Neuronal stem cell (in vitro differentiated cells): ENCODE measurements around the gene LRRC37B.
A peak's percentile ranks its signal among the peaks of the same experiment; 100 is the strongest.
"Not testable (repeated sequence)": the region's sequence is repeated elsewhere in the genome, so short reads cannot be mapped to it uniquely, and the experiment has no call there.

Experiments
- DNase-seq: peaks from one replicate; pipeline ENCODE4 v3.0.0-alpha.2; 2013; ENCODE audit warnings: low spot score
- H2AFZ ChIP-seq: one replicate; pipeline ENCODE4 v1.6.1; 2013; ENCODE audit warnings: mild to moderate bottlenecking, low read length, inconsistent platforms
- H2AK5ac ChIP-seq: 2 replicates; pipeline ENCODE4 v1.6.1; 2013; ENCODE audit warnings: low read depth, mild to moderate bottlenecking, inconsistent platforms, low read length, moderate library complexity, mixed read lengths
- H2BK120ac ChIP-seq: 2 replicates; pipeline ENCODE4 v1.6.1; 2013; ENCODE audit warnings: low read depth, mild to moderate bottlenecking, inconsistent platforms, low read length, moderate library complexity, mixed read lengths
- H2BK12ac ChIP-seq: one replicate; pipeline ENCODE4 v1.6.1; 2013; ENCODE audit warnings: low read length, inconsistent platforms
- H2BK15ac ChIP-seq: 2 replicates; pipeline ENCODE4 v1.6.1; 2013; ENCODE audit warnings: mild to moderate bottlenecking, low read length, inconsistent platforms, mixed read lengths
- H2BK5ac ChIP-seq: one replicate; pipeline ENCODE4 v1.6.1; 2013; ENCODE audit warnings: inconsistent platforms, mild to moderate bottlenecking, low read length, moderate library complexity
- H3K14ac ChIP-seq: one replicate; pipeline ENCODE4 v1.6.1; 2013; ENCODE audit warnings: low read length, inconsistent platforms
- H3K18ac ChIP-seq: 2 replicates; pipeline ENCODE4 v1.6.1; 2013; ENCODE audit warnings: low read length, inconsistent platforms
- H3K23ac ChIP-seq: 2 replicates; pipeline ENCODE4 v1.6.1; 2013; ENCODE audit warnings: low read depth, mild to moderate bottlenecking, mixed read lengths, low read length, inconsistent platforms; ENCODE audit not compliant: poor library complexity
- H3K27ac ChIP-seq: replicated peaks from 3 replicates; pipeline ENCODE4 v1.5.1; 2013; ENCODE audit warnings: low read length, inconsistent platforms
- H3K27me3 ChIP-seq, 3 experiments: 2 replicates each; pipeline ENCODE4 v1.6.1; 2013; ENCODE audit warnings: low read length in 3 of 3, mild to moderate bottlenecking in 2 of 3, inconsistent platforms in 1 of 3, low read depth in 1 of 3, mixed read lengths in 1 of 3, moderate library complexity in 1 of 3; ENCODE audit not compliant: control insufficient read depth in 3 of 3, insufficient read depth in 3 of 3
- H3K36me3 ChIP-seq, 2 donors: replicated peaks in 1 of 2; 2 replicates each; pipeline ENCODE4 v1.6.1; 2013; ENCODE audit warnings: low read length in 2 of 2; ENCODE audit not compliant: control insufficient read depth in 2 of 2, insufficient read depth in 2 of 2
- H3K4ac ChIP-seq: 2 replicates; pipeline ENCODE4 v1.6.1; 2013; ENCODE audit warnings: inconsistent platforms, mild to moderate bottlenecking, low read length, moderate library complexity
- H3K4me1 ChIP-seq, 2 donors: 1 replicate in 1 of 2; 2 replicates in 1 of 2; pipeline ENCODE4 v1.6.1; 2013; ENCODE audit warnings: low read length in 2 of 2, low read depth in 1 of 2; ENCODE audit not compliant: control insufficient read depth in 2 of 2, insufficient read depth in 1 of 2
- H3K4me2 ChIP-seq: one replicate; pipeline ENCODE4 v1.6.1; 2013; ENCODE audit warnings: mild to moderate bottlenecking, low read length, inconsistent platforms; ENCODE audit not compliant: insufficient read depth, poor library complexity, severe bottlenecking
- H3K4me3 ChIP-seq, 2 donors: 2 replicates each; pipeline ENCODE4 v1.5.1; 2013; ENCODE audit warnings: low read length in 2 of 2, mild to moderate bottlenecking in 2 of 2, inconsistent platforms in 1 of 2, moderate library complexity in 1 of 2
- H3K79me1 ChIP-seq: one replicate; pipeline ENCODE4 v1.6.1; 2013; ENCODE audit warnings: low read depth, mild to moderate bottlenecking, inconsistent platforms, low read length, moderate library complexity
- H3K9ac ChIP-seq: one replicate; pipeline ENCODE4 v1.6.1; 2013; ENCODE audit warnings: mild to moderate bottlenecking, low read depth, low read length, inconsistent platforms; ENCODE audit not compliant: poor library complexity
- H3K9me3 ChIP-seq, 2 donors: replicated peaks in 1 of 2; 2 replicates each; pipeline versions ENCODE3 to v1.6.1; 2013; ENCODE audit warnings: low read length in 2 of 2, mild to moderate bottlenecking in 2 of 2, inconsistent platforms in 1 of 2, low read depth in 1 of 2, mixed read lengths in 1 of 2, moderate library complexity in 1 of 2; ENCODE audit not compliant: control insufficient read depth in 2 of 2, insufficient read depth in 1 of 2
- H4K8ac ChIP-seq: one replicate; pipeline ENCODE4 v1.6.1; 2013; ENCODE audit warnings: low read depth, mild to moderate bottlenecking, inconsistent platforms, low read length, moderate library complexity
- H4K91ac ChIP-seq: one replicate; pipeline ENCODE4 v1.6.1; 2013; ENCODE audit warnings: low read length, low read depth, mild to moderate bottlenecking, inconsistent platforms; ENCODE audit not compliant: poor library complexity
- WGBS, 2 donors: extraction: QIAGEN DNeasy Blood & Tissue Kit; methylation state at CpG; one replicate each; pipeline ENCODE4 v1.1.7; 2013; ENCODE audit warnings: missing lambda C conversion rate in 2 of 2, mixed read lengths in 1 of 2; ENCODE audit not compliant: insufficient read length in 2 of 2, insufficient replicate concordance in 1 of 2; ENCODE audit errors: extremely low coverage in 2 of 2; 5-methylcytosine and 5-hydroxymethylcytosine counted together

The LRRC37B gene

DNA sequence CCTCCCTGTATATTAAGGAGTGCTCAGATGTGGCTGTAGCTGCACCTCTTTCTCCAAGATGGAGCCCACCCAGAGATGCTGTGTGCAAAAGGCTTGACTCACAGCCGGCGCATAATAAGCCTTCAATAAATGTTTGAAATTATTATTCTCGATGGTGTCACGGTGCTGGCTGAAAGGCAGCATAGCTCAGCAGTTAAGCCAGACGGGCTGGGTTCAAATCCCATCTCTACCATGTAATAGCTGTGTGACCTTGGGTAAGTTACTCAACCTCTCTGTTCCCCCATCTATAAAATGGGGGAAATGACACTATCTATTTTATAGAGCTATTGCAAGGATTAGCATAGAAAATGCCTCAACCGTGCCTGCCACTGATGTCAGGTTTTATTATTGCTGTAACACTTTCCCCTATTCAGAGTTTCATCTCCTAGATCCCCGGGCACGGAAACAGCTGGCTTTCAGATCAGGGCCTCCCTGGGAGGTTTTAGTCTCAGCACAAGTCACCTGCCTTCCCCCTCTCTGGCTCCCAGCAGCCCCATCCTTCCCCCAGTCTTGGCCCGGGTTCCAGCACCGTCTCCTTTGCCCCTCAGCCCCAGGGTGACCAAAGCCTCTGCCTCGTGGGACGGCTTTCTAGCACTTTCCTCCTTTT lies 50.4 kb downstream of the LRRC37B start:
- not testable (repeated sequence) for H2AK5ac ChIP-seq, H2BK5ac ChIP-seq, H3K4ac ChIP-seq, H3K14ac ChIP-seq, H3K18ac ChIP-seq, H3K4me1 ChIP-seq, H2BK15ac ChIP-seq, H4K8ac ChIP-seq, H2BK12ac ChIP-seq, H3K27me3 ChIP-seq, H2AFZ ChIP-seq, H4K91ac ChIP-seq, H3K9me3 ChIP-seq, H3K79me1 ChIP-seq, H3K23ac ChIP-seq, H3K4me3 ChIP-seq, H2BK120ac ChIP-seq, H3K36me3 ChIP-seq, H3K4me2 ChIP-seq, H3K9ac ChIP-seq, DNase-seq, H3K27ac ChIP-seq
- no CpG with 5 or more reads among the region's 12 CpGs for WGBS, 2 donors

DNA sequence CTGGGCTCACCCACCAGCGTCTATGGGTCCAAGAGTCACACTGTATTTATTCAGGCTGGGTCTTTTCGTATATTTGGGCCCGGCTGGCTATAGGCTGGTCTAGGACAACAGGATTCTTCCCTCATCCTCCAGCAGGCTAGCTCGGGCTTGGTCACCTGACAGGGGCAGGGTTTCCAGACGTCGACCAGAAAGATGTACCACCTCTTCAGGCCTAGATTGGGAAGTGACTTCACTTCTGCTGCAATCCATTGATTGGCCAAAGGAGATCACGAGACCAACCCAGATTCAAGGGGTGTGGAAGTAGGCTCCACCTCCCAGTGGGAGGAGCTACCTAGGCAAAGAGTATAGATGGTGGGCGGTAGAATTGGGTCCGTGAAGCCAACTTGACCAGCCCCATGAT lies 53.5 kb downstream of the LRRC37B start:
- WGBS, 2 donors: no CpG with 5 or more reads among the region's 9 CpGs
- H3K14ac ChIP-seq: not testable (repeated sequence)

DNA sequence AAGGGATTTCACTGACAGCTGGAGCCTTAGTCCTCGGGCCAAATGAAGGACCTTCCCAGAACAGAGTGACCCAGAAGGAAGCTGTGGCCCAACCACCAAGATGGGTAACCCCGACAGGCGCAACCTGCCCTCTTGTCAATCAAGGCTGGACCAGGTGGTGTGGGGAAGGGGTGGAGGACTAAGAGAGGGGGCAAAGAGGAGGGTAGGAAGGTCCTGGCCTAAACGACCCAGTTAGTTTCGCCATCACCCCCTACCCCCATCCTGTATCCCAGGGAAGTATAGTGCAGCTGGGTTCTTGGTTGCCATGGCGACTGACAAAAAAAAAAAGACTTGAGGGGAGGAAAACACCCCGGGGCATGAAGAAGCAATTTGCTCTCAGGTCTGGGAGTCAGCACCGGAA lies 54.7 kb downstream of the LRRC37B start:
- H3K9ac ChIP-seq, H2BK15ac ChIP-seq, DNase-seq, H4K91ac ChIP-seq, H3K27ac ChIP-seq, H3K27me3 ChIP-seq, H3K23ac ChIP-seq, H3K9me3 ChIP-seq, H4K8ac ChIP-seq, H2BK12ac ChIP-seq, H3K79me1 ChIP-seq, H2BK120ac ChIP-seq, H3K4ac ChIP-seq, H3K4me1 ChIP-seq, H2BK5ac ChIP-seq, H3K36me3 ChIP-seq, H3K4me3 ChIP-seq, H3K14ac ChIP-seq, H2AFZ ChIP-seq, H2AK5ac ChIP-seq, H3K4me2 ChIP-seq: not testable (repeated sequence)
- H3K18ac ChIP-seq: peak overlapping the region; percentile 7
- no CpG with 5 or more reads among the region's 8 CpGs for WGBS, 2 donors

More for the DNA sequence above, 53.5 kb downstream of the LRRC37B start:
- not testable (repeated sequence) for H2BK15ac ChIP-seq, H3K4me2 ChIP-seq, H2BK5ac ChIP-seq, H3K4ac ChIP-seq, H3K9ac ChIP-seq, H3K4me3 ChIP-seq, H3K27ac ChIP-seq, H3K79me1 ChIP-seq, DNase-seq, H2AFZ ChIP-seq, H3K18ac ChIP-seq, H3K23ac ChIP-seq, H2AK5ac ChIP-seq, H3K27me3 ChIP-seq, H2BK12ac ChIP-seq, H4K91ac ChIP-seq, H3K4me1 ChIP-seq, H3K36me3 ChIP-seq, H2BK120ac ChIP-seq, H4K8ac ChIP-seq, H3K9me3 ChIP-seq

DNA sequence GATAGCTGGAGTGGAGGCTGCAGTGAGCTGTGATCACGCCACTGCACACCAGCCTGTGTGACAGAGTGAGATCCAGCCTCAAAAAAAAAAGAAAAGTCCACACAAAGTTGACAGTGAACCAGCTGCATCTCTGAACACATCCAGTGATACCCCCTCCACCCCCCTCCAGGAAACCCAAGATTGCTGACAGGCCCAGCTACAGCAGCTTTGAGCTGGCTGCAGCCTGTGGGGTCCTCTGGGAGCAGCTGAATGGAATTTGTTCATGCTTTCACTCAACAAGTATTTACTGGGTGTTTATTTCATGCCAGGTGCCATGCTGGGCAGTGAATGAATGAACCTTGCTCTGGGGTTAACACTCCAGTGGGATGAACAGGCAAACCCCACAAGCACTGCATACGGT lies 56.9 kb downstream of the LRRC37B start:
- WGBS, 2 donors: no CpG with 5 or more reads among the region's 2 CpGs
- not testable (repeated sequence) for H2AK5ac ChIP-seq, H4K8ac ChIP-seq, H3K4me1 ChIP-seq, H3K4me2 ChIP-seq, H3K9me3 ChIP-seq, H2BK120ac ChIP-seq, H3K79me1 ChIP-seq, H2BK12ac ChIP-seq, H3K27me3 ChIP-seq, H3K4me3 ChIP-seq, H3K23ac ChIP-seq, H3K18ac ChIP-seq, H4K91ac ChIP-seq, H3K9ac ChIP-seq, H3K27ac ChIP-seq, H2BK5ac ChIP-seq, H2BK15ac ChIP-seq, H2AFZ ChIP-seq, H3K36me3 ChIP-seq, DNase-seq, H3K4ac ChIP-seq, H3K14ac ChIP-seq
